Skeletal muscle tissue (tissue), 4 donors: ENCODE data around the gene RXFP1. TPM values are rescaled to one million over a fixed set of nuclear protein-coding genes. Genes with fewer than 3 reads are reported as not detected.

Experiments used
- H3K27ac ChIP-seq: one replicate; pipeline ENCODE4 v1.7.0; 2013; ENCODE audit warnings: mild to moderate bottlenecking, low read depth, low read length, inconsistent platforms
- H3K27me3 ChIP-seq, 3 donors: one replicate each; pipeline ENCODE4 v1.7.0; 2013; ENCODE audit warnings: low read length in 3 of 3; ENCODE audit not compliant: control insufficient read depth in 3 of 3, insufficient read depth in 3 of 3
- H3K36me3 ChIP-seq, 3 donors: one replicate each; pipeline ENCODE4 v1.7.0; 2013; ENCODE audit warnings: low read length in 3 of 3; ENCODE audit not compliant: control insufficient read depth in 3 of 3, insufficient read depth in 3 of 3
- H3K4me1 ChIP-seq, 3 donors: one replicate each; pipeline ENCODE4 v1.7.0; 2013; ENCODE audit warnings: low read length in 3 of 3, mild to moderate bottlenecking in 3 of 3; ENCODE audit not compliant: control insufficient read depth in 3 of 3, insufficient read depth in 3 of 3
- H3K4me3 ChIP-seq, 3 donors: one replicate each; pipeline ENCODE4 v1.7.0; 2013; ENCODE audit warnings: low read length in 3 of 3
- H3K9ac ChIP-seq, 3 donors: one replicate each; pipeline ENCODE4 v1.7.0; 2013; ENCODE audit warnings: low read length in 3 of 3, mild to moderate bottlenecking in 3 of 3, moderate library complexity in 2 of 3, low read depth in 1 of 3
- H3K9me3 ChIP-seq, 3 donors: one replicate each; pipeline ENCODE4 v1.7.0; 2013; ENCODE audit warnings: low read length in 3 of 3; ENCODE audit not compliant: control insufficient read depth in 3 of 3
- total RNA-seq: library from RNA; depleted of rRNA; stranded (reverse); fragments of >200 nt; gene quantifications from one replicate; pipeline ENCODE4 v1.2.3, GENCODE V29; 2014
- donor health status: Osteomylitis.

RXFP1 gene
- total RNA-seq = 0.52 TPM

GRCh38 chr4:158521484-158522088 lies at the start of gene RXFP1:
RXFP1 (plus strand) TSS chr4:158521882; CDS start chr4:158521977, 95 bp downstream.
- Histone ChIP-seq H3K4me1 (no peaks in the 10 kb centered on the region), H3K4me3 (no peak within 1 kb of the TSS), H3K9ac (no peak within 1 kb of the TSS), H3K27me3 (no peaks in the 10 kb centered on the region), H3K36me3 (no peaks in the 10 kb centered on the region), H3K9me3 (no peaks in the 10 kb centered on the region), H3K27ac (no peak within 1 kb of the TSS)

- Histone ChIP-seq H3K27ac (no peak overlapping the region), H3K9ac (no peak overlapping the region), H3K9me3 (no peaks in the 10 kb centered on the region), H3K4me1 (no peaks in the 10 kb centered on the region), H3K36me3 (no peaks in the 10 kb centered on the region), H3K27me3 (no peaks in the 10 kb centered on the region), H3K4me3 (no peak overlapping the region)
Observed at GRCh38 chr4:158481811-158482210, 39.9 kb upstream of the RXFP1 start.

GRCh38 chr4:158484173-158484885 lies 37.4 kb upstream of the RXFP1 start:
- no peak overlapping the region for H3K9ac ChIP-seq

GRCh38 chr4:158490629-158491028 lies 31.1 kb upstream of the RXFP1 start:
- Histone ChIP-seq H3K9ac (no peak overlapping the region), H3K9me3 (peaks cover 0 to 3% (median 0%) of the 10 kb centered on the region in 3 donors), H3K27me3 (no peaks in the 10 kb centered on the region), H3K27ac (no peak overlapping the region), H3K4me1 (no peaks in the 10 kb centered on the region), H3K4me3 (no peak overlapping the region), H3K36me3 (no peaks in the 10 kb centered on the region)

More at GRCh38 chr4:158484173-158484885, 37.4 kb upstream of the RXFP1 start:
- H3K4me1 ChIP-seq = no peaks in the 10 kb centered on the region
- H3K27ac ChIP-seq = no peak overlapping the region
- H3K4me3 ChIP-seq = no peak overlapping the region
- H3K27me3 ChIP-seq = no peaks in the 10 kb centered on the region
- no peaks in the 10 kb centered on the region for H3K36me3 ChIP-seq
- H3K9me3 ChIP-seq = no peaks in the 10 kb centered on the region

GRCh38 chr4:158492391-158492790 lies 29.3 kb upstream of the RXFP1 start:
- Histone ChIP-seq H3K27me3 (no peaks in the 10 kb centered on the region), H3K4me1 (no peaks in the 10 kb centered on the region), H3K27ac (no peak overlapping the region), H3K4me3 (no peak overlapping the region), H3K9me3 (peaks cover 0 to 3% (median 0%) of the 10 kb centered on the region in 3 donors), H3K36me3 (no peaks in the 10 kb centered on the region), H3K9ac (no peak overlapping the region)

- H3K27me3 ChIP-seq = no peaks in the 10 kb centered on the region
- H3K27ac ChIP-seq = no peak overlapping the region
- H3K9ac ChIP-seq = no peak overlapping the region
- H3K4me3 ChIP-seq = no peak overlapping the region
- H3K9me3 ChIP-seq = no peaks in the 10 kb centered on the region
- no peaks in the 10 kb centered on the region for H3K36me3 ChIP-seq
- no peaks in the 10 kb centered on the region for H3K4me1 ChIP-seq
Observed at GRCh38 chr4:158496030-158496741, 25.5 kb upstream of the RXFP1 start.

- H3K27me3 ChIP-seq = no peaks in the 10 kb centered on the region
- no peaks in the 10 kb centered on the region for H3K36me3 ChIP-seq
Observed at GRCh38 chr4:158500054-158500453, 21.6 kb upstream of the RXFP1 start.

GRCh38 chr4:158513256-158513655 lies 8.4 kb upstream of the RXFP1 start:
- H3K9me3 ChIP-seq = no peaks in the 10 kb centered on the region
- H3K36me3 ChIP-seq = no peaks in the 10 kb centered on the region
- H3K4me3 ChIP-seq = no peak overlapping the region
- H3K4me1 ChIP-seq = no peaks in the 10 kb centered on the region
- no peak overlapping the region for H3K27ac ChIP-seq
- no peaks in the 10 kb centered on the region for H3K27me3 ChIP-seq
- no peak overlapping the region for H3K9ac ChIP-seq

More at GRCh38 chr4:158500054-158500453, 21.6 kb upstream of the RXFP1 start:
- Histone ChIP-seq H3K9me3 (no peaks in the 10 kb centered on the region), H3K27ac (no peak overlapping the region), H3K4me1 (no peaks in the 10 kb centered on the region), H3K4me3 (no peak overlapping the region), H3K9ac (no peak overlapping the region)

- H3K36me3 ChIP-seq = no peaks in the 10 kb centered on the region
- H3K4me3 ChIP-seq = no peak overlapping the region
- H3K27me3 ChIP-seq = no peaks in the 10 kb centered on the region
- H3K9ac ChIP-seq = no peak overlapping the region
- no peak overlapping the region for H3K27ac ChIP-seq
- H3K4me1 ChIP-seq = no peaks in the 10 kb centered on the region
- H3K9me3 ChIP-seq = no peaks in the 10 kb centered on the region
Observed at GRCh38 chr4:158519226-158519625, 2.5 kb upstream of the RXFP1 start.

- H3K9ac ChIP-seq = no peak overlapping the region
- H3K9me3 ChIP-seq = no peaks in the 10 kb centered on the region
- H3K36me3 ChIP-seq = no peaks in the 10 kb centered on the region
- no peak overlapping the region for H3K27ac ChIP-seq
- H3K4me3 ChIP-seq = no peak overlapping the region
- no peaks in the 10 kb centered on the region for H3K27me3 ChIP-seq
- H3K4me1 ChIP-seq = no peaks in the 10 kb centered on the region
Observed at GRCh38 chr4:158523990-158524535, 2.4 kb downstream of the RXFP1 start.
